Cardiac fibroblast (primary cell): Measurements from ENCODE around the gene CDCP1.

Source experiments
- DNase-seq, 2 donors: peaks; one replicate each; pipeline versions ENCODE4 v3.0.0 to v3.0.0-alpha.2; 2010; ENCODE audit warnings: low read depth in 2 of 2
- H3K4me3 ChIP-seq, 2 donors: replicated peaks in 1 of 2; 1 replicate in 1 of 2; 2 replicates in 1 of 2; pipeline ENCODE4 v1.5.1; 2011; ENCODE audit warnings: low read depth in 2 of 2, low read length in 2 of 2, mild to moderate bottlenecking in 2 of 2, moderate library complexity in 1 of 2
- TF ChIP-seq, protein P1 (sequence below): IDR thresholded peaks from one replicate; pipeline ENCODE4 v1.5.1; 2011; ENCODE audit warnings: low read depth, mild to moderate bottlenecking, low read length, inconsistent platforms

Gene CDCP1

DNA sequence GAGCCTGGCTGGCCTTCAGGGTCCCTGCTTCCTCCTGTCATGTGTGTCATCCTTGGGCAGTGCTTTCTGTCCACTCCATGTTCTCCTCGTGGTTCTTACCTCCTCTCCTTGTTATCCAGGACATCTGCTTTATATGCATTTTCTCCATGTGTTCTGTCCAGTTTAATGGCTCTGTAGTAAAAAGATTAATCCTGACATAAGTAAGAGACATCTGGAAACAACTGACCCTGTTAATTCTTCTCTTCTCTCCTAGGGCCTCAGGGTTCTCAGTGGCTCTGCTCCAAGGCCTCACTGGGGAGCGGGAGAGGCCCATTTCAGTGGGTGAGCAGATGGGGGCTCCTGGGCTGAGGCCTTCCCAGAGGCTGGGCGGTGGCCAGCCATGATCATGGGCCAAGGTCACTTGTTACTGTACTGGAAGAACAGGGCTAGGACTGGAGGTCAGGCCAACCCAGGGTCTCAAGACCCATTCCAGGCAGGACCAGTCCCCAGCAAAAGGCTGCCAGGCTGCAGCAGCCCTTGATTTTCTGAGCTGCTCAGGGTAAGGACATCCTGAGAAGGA, 20.2 kb upstream of the CDCP1 start:
- TF ChIP-seq, protein P1, sequence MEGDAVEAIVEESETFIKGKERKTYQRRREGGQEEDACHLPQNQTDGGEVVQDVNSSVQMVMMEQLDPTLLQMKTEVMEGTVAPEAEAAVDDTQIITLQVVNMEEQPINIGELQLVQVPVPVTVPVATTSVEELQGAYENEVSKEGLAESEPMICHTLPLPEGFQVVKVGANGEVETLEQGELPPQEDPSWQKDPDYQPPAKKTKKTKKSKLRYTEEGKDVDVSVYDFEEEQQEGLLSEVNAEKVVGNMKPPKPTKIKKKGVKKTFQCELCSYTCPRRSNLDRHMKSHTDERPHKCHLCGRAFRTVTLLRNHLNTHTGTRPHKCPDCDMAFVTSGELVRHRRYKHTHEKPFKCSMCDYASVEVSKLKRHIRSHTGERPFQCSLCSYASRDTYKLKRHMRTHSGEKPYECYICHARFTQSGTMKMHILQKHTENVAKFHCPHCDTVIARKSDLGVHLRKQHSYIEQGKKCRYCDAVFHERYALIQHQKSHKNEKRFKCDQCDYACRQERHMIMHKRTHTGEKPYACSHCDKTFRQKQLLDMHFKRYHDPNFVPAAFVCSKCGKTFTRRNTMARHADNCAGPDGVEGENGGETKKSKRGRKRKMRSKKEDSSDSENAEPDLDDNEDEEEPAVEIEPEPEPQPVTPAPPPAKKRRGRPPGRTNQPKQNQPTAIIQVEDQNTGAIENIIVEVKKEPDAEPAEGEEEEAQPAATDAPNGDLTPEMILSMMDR = no peak
- DNase-seq = no peak
- H3K4me3 ChIP-seq = no peak overlapping the region

DNA sequence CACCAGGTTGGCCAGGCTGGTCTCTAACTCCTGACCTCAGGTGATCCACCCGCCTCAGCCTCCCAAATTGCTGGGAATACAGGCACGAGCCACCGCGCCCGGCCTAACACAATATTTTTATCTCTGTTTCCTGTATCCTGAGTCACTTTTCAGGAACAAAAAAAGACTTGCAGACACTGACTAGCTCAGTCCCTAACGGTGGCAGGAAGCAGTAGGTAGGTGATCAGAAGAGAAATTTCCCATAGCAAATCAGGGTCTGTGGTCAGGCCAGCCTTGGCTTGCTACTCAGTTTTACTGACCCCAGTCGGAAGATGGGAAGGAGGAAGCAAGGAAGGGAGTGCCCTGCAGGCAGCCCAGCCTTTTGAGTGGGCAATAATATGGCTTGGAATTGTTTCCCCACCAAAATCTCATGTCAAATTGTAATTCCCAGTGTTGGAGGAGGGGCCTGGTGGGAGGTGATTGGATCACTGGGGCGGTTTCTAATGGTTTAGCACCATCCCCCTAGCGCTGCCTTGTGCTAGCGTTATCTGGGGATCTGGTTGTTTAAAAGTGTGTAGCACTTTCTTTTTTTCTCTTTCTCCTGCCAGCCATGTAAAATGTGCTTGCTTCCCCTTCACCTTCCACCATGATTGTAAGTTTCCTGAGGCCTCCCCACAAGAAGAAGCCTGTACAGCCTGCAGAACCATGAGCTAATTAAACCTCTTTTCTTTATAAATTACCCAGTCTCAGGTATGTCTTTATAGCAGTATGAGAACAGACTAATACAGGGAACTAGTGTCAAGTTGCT, 19.5 kb upstream of the CDCP1 start:
- TF ChIP-seq, protein P1 = no peak
- peak in 1 of 2 donors; percentile 38 for DNase-seq
- no peak overlapping the region for H3K4me3 ChIP-seq

DNA sequence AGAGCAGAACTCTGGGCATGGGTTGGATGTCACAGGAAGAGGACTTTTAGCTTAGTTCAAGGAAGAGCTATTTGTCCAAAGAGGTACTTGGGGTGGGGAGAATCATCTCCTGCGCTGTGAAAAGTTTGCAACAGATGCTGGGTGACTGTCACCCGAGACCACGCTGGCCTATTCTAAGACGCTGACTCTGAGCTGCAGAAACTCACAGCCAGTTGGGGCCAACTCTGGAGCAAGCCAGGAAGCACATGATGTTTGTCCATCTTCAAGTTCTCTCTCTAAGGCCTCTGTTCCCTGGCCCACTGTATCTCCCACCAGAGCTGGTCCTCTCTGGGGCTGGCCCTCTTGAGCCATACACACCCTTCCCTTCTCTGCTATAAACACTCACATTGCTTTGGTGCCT, 17.9 kb upstream of the CDCP1 start:
- H3K4me3 ChIP-seq = no peak overlapping the region
- TF ChIP-seq, protein P1 = no peak
- DNase-seq = no peak

DNA sequence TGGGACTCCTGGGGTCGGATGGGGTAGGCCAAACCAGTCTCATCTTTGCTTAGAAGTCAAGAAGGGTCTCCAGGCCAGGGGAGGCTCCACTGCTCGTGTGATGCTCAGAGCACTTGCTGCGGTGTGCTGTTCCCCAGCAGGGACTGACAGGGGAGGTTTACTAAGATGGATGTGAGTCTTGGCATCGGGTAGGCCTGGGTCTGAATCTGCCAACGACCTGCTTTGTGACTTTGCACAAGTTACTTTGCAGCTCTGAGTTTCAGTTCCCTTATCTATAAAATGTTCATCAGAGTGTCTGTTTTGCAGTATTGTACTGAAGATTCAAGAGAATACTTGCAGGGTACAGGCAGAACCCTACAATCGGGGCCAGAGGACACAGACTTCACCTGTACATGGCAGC, 17.3 kb upstream of the CDCP1 start:
- H3K4me3 ChIP-seq = no peak overlapping the region
- DNase-seq = no peak
- TF ChIP-seq, protein P1 = no peak

DNA sequence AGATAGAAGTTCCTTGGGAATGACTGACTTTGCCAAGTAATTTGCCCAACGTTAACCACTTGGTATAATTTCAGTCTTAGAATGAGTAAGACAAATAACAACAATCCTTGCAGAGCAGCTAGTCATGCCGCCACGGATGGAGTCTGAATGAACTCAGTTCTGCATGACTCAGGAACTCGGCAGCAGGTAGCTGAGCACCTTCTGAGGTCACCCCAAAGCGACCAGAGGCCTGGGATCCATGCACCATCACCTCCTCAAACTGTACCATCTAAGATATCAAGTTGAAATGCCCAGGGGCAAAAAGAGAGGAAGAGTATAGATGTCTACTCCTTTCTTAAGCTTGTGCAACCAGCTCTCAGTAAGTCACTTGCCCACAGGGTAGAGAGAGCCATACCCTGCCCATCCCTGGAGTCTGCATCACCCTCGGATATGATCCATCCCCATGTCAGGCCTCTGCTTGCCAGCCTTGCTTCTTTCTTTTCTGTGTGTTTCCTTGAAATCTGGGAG, 8.5 kb upstream of the CDCP1 start:
- peak in 1 of 2 donors; percentile 75 for DNase-seq
- TF ChIP-seq, protein P1 = no peak
- H3K4me3 ChIP-seq = no peak overlapping the region

DNA sequence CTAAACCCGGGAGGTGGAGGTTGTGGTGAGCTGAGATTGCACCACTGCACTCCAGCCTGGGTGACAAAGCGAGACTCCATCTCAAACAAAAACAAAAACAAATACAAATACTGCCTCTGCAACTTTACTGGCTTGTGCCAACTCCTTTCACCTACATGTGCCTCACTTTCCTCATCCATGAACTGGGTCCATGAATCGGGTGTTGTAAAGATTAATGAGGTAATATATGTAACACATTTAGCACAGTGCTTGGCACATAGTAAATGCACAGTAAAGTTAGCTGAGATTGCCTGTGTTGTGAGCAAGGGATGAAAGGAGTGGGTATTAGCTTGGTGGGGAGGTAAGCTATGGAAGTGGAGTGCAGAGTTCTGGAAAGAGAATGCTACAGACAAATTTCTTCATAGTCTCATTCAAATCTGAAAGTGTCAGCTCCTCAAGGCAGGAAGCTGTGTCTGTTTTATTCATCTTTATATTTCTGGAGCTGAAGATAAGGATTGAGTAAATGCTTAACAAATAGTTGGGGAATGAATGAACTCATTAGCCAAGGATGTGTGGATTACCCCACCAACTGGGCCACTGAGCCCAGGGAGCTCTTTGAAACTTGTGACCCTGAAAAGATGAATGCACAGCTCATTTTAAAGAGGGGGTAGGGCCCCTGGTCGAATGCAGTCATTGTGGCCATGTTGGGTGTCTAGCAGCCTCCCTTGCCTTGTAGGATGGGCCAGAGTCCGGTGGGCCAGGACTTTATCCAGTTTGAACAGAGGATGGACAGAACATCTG, 7.7 kb upstream of the CDCP1 start:
- TF ChIP-seq, protein P1 = no peak
- peak; percentile 67 to 68 for DNase-seq
- H3K4me3 ChIP-seq = no peak overlapping the region
